HUDEP-2 (cell line): ENCODE results near the gene IFNL2.
A peak's percentile ranks its signal among the peaks of the same experiment; 100 is the strongest.
"Not testable (repeated sequence)": the region's sequence is repeated elsewhere in the genome, so short reads cannot be mapped to it uniquely, and the experiment has no call there.

ENCODE experiments used
- DNase-seq, 76 experiments: peaks; one replicate each; lab custom pipeline; 2025; ENCODE audit not compliant: unreplicated experiment in 76 of 76; lab: John Stamatoyannopoulos, UW

Gene IFNL2

DNA sequence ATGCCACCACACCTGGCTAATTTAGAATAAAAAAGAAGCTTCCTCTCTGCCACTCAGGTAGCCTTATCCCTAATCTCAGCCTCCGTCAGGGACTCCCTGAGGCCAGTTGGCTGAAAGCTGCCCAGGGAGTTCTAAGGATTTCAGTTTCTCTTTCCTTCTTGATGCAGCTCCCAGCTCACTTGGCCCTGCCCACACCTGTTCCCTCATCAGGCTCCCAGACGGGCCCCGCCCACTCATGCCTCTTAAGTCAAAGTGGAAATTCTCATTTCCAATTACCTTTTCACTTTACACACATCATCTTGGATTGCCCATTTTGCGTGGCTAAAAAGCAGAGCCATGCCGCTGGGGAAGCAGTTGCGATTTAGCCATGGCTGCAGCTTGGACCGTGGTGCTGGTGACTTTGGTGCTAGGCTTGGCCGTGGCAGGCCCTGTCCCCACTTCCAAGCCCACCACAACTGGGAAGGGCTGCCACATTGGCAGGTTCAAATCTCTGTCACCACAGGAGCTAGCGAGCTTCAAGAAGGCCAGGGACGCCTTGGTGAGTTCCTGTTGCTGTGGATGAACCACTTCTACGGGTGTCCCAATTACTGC is 28.0 kb downstream of the IFNL2 start, which contains the start of gene IFNL1:
TSS of gene IFNL1 (plus strand) at position 353 of the 591 bp plus-strand sequence. CDS start at position 368, 15 bp downstream.
- no peak for DNase-seq

DNA sequence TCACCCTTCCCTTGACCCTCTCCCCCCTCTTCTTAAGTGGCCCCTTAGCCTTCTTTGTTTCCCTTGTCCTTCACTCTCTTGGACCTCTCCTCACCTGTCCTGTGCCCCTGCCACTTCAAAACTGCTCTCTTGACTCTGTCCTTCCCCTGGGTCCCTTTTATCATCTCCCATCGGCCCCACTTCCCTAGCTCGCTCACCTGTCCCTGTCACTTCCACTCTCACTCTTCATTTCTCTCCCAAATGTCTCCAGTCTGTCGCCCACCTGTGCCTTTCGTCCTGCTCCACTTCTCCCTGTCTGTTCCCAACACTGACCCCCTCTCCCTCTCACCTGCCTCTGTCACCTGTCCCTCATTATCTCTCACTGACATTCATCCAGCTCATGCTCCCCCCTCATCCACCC is 28.7 kb downstream of the IFNL2 start:
- DNase-seq: no peak

DNA sequence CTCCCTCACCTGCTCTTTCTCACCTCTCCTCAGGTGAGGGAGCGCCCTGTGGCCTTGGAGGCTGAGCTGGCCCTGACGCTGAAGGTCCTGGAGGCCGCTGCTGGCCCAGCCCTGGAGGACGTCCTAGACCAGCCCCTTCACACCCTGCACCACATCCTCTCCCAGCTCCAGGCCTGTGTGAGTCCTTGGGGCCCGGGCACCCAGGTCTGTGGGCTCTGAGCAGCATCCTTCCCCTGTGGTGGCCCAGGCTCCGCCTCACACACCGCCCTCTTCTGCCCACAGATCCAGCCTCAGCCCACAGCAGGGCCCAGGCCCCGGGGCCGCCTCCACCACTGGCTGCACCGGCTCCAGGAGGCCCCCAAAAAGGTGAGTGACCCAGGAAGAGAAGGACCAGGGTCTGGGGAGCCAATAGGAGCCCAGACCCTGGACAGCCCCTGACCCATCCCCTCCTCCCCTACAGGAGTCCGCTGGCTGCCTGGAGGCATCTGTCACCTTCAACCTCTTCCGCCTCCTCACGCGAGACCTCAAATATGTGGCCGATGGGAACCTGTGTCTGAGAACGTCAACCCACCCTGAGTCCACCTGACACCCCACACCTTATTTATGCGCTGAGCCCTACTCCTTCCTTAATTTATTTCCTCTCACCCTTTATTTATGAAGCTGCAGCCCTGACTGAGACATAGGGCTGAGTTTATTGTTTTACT is 29.9 kb downstream of the IFNL2 start:
- DNase-seq: no peak

DNA sequence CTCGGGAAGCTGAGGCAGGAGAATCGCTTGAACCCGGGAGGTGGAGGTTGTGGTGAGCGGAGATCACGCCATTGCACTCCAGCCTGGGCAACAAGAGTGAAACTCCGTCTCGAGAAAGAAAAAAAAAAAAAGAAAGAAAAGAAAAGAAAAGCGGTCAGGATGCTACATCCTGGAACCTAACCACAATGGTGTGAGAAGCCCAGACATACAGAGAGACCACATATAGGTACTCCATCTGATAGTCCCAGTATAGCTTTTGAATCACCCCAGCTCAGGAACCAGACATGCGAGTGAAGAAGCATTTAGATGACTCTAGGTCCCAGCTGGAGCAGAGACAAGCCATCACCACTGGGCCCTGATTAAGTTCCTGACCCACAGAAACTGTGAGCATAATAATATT is 31.2 kb downstream of the IFNL2 start:
- DNase-seq: no peak

DNA sequence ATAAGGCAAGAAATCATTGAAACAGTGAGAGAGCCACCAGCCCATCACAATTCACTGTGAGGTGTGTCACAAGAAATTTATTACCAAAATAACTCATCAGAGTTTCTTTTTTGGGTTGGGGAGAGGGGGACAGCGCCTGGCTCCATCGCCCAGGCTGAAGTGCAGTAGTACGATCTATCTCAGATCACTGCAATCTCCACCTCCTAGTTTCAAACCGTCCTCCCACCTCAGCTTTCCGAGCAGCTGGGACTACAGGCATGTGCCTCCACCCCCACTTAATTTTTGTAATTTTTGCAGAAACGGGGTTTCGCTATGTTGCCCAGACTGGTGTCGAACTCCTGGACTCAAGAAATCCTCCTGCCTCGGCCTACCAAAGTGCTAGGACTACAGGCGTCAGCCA is 31.6 kb downstream of the IFNL2 start:
- DNase-seq: no peak

DNA sequence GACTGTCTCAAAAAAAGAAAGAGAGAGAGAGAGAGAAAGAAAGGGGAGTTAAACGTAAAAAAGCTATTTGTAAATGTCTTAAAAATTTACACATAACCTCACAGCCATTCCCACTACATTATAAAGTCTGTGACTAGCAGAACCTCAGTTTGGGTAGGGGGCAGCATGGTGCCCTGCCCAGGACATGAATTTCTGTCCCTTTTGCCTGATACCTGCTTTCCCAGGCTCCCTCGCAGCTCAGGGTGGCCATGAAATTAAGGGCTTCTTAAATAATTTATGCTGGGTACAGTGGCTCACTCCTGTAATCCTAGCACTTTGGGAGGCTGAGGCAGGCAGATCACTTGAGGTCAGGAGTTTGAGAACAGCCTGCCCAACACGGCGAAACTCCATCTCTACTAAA is 32.8 kb downstream of the IFNL2 start:
- no peak for DNase-seq

DNA sequence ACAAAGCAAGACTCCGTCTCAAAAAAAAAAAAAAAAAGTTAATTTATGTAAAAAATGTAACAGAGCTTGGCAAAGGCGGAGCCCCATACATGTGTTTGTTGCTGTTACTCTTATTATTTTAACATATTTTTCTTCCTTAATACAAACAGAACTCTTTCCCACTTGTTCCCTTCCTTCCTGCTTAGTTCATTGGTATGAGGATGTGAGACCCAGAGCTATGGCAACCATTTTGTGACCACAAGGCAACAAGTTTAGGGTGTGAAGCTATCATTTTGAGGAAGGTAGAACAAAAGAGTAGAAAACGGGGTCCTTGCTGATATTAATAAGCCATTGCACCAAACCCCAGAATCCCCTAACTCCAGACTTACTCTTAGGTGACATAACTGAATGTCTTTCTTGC is 33.4 kb downstream of the IFNL2 start:
- no peak for DNase-seq

DNA sequence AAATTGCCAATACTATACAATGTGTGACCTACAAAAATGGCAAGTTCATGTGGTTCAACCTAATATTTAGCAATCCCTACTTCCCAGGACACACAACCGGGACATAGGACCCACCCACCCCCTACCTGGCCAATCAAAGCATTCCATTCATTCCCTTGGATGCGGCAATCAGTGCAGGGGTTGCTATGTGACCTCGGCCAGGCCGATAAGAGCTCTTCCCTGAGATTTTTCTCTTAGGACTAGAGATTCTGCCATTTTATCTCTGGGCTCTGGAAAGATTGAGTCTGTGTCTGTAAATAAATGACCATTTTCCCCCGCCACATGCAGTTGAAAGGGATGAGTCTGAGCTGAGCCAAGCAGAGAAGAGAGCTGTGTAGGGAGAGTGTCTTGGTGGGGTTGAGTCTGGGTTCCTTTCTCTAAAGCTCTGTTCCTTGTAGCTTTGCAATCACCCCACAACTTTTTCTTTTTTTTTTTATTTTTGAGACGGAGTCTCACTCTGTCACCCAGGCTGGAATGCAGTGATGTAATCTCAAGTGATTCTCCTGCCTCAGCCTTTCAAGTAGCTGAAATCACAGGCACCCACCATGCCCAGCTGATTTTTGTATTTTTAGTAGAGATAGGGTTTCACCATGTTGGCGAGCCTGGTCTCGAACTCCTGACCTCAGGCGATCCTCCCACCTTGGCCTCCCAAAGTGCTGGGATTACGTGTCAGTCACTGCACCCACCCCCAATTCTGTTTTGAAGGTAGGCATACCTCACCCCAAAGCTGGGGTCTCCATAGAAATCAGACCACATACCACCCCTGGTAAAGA is 35.4 kb downstream of the IFNL2 start:
- DNase-seq: no peak

DNA sequence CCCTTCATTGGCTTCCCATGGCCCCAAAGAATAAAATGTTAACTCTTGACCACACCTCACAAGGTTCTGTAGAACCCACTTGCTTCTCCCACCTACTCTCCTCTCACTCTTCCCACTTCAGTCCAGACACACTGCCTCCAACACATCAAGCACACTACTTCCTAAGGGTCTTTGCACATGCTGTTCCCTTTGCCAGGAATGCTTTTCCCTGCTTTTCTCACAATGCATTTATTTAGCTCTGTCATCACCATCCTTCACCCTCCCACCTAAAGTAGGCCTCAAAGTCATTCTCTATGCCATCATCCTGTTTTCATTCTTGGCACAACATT is 36.0 kb downstream of the IFNL2 start:
- no peak for DNase-seq

DNA sequence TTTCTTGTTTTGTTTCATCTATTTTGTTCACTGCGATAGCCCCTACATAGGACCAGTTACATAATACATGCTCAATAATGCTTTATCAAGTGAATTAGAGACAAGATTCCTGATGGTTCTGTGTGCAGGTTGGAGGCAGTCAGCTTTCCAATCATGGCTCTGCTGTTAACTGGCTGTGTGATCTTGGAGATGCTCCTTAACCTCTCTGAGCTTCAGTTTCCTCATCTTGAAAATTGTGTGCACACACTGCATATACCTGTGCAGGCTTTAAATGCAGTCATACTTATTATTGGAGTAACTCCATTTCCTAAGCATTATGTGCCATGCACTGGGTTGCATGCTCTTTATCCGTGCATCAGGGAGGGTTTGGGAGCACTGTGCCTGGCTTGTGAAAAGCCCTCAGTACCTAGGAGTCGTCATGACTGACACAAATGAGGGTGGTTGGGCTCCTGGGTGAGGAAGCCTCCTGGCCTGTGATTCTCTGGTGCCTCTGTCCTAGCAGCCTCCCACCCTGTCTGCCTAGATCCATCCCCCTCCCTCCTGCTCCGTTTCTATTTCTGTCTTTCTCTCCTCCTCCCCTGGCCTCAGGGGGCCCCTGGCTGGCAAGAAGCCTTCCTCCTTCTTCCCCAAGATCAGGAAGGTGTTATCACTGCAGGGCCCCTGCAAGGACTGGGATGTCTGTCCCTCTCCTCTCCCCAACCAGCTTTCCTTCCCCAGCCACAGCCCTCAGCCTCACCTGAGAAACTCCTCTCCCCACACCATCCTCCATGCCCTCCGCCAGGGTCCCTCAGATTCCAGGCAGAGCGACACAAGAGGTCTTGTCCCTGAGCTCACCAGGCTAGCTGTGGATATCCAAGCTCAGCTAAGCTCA is 36.7 kb downstream of the IFNL2 start:
- no peak for DNase-seq

DNA sequence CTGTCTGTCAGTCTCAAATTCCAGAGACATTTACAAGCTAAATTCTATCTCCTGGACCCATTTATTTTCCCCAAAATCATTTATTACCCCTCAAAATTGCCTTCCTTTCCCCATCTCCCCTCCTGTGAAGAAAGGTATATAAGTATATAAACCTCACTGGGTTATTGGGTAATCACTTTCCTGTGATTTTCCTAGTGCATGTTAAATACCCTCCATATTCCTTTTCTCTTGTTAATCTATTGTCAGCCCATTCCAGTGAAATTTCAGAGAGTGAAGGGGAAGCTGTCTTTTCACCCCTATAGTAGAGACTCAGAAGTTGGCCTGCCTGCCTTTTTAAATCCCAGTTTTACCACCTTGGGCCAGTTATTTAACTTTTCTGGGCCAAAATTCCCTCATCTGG is 37.9 kb downstream of the IFNL2 start:
- no peak for DNase-seq

DNA sequence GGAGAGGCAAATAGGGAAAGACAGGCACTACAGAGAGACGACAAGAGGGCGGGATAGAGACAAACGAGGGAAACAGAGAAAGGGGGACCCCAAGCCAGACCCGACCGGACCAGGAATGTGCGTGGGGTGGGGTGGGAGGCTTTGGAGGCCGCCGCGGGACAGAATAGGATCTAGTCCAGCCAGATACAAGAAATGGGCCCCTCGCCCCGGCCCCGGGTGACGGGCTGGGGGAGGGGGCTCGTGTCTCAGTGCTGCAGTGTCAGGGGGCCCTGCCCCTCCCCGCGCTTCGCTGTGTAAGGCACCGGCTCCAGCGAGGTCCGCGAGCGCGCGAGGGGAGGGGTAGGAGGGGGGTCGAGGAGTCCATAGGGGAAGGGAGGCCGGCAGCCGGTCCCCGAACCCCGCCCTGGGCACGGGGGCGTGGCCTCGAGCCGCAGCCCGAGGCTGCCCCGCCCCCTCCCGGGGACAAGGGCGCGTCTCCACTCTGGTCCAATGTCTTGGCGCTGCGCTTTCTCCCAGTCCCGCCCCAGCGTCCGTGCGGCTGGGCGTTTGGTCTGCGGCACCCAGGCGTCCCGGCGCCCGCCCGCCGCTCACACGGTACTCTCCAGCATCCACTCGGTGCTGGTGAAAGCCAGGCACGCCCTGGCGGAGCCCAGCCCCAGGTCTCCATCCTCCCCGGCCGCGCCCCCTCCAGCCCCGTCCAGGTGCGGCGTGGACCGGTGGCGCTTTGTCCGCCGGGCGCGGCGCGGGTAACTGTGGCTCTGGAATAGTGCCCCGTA is 39.0 kb downstream of the IFNL2 start:
- DNase-seq: peak in 13 of 76 experiments; percentile 5 to 45 (median 20)

DNA sequence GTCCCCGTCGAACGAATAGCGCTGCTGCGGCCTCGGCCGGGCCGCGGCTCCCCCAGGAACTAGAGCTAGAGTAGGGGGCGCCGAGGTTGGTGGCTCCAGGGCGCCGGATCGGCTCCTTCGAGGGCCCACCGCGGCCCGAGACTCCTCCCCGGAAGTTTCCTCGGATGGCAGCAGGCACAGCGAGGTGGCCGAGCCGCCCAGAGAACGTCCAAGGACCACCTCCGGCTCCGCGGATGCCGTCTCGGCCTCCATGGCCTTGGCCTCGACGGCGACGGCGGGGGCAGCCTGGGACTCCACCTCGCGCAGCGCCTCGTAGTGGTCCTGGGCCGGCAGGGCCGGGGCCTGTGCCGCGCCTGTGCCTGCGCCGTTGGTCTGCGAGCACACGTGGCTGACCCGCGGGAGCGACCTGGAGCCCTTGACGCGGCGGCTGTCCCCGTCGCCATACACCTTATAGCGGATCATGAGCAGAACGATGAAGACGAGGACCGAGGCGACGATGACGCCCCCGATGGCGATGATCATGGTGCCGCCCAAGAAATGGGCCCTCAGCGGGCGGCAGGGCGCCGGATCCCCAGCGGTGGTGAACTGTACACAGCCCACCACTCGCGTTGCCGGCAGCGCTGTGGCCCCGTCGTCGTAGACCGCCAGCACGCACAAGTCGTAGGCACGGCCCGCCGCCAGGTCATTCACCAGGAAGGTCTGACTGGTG is 39.8 kb downstream of the IFNL2 start:
- DNase-seq: no peak

DNA sequence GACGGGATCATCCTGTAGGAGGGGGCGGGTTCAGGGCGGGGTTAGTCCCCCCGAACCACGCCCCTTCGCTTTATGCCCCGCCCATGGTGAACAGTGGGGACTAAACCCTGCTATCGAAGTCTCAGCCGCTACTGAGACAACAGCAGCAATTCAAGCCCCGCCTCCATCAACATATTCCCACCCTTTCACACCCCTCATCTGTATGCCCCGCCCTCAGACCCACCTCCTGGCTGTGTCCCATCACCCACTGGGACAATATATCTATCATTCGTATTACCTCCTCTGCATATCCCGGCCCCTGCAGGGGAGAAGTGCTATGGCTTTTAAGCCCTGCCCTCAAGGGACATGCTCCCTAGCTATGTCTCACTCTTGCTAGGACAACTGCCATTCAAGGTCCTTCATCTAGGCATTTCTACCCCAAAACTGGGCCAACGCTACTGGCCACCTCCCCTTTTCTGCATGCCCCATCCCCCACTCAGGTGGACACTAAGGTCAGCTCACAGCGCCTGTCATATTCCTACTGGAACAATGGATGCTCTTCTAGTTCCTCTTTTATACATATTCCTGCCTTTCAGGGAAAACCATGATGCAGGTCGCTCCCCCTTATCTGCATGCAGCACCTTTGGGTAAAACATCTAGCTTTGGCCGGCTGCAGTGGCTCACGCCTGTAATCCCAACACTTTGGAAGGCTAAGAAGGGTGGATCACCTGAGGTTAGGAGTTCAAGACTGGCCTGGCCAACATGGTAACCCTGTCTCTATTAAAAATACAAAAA is 40.5 kb downstream of the IFNL2 start:
- peak in 5 of 76 experiments; percentile 10 to 33 (median 15) for DNase-seq

DNA sequence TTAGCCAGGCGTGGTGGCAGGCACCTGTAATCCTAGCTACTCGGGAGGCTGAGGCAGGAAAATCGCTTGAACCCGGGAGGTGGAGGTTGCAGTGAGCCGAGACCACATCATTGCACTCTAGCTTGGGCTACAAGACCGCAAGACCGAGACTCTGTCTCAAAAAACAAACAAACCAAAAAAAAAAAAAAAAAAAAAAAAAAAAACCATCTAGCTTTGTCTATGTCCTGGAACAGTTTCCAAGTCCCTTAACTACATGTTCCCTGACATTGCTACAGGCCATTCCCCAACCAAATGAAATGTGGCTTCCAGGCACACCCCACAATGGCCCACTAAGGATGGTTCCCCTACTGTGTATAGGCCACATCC is 41.1 kb downstream of the IFNL2 start:
- DNase-seq: not testable (repeated sequence)

DNA sequence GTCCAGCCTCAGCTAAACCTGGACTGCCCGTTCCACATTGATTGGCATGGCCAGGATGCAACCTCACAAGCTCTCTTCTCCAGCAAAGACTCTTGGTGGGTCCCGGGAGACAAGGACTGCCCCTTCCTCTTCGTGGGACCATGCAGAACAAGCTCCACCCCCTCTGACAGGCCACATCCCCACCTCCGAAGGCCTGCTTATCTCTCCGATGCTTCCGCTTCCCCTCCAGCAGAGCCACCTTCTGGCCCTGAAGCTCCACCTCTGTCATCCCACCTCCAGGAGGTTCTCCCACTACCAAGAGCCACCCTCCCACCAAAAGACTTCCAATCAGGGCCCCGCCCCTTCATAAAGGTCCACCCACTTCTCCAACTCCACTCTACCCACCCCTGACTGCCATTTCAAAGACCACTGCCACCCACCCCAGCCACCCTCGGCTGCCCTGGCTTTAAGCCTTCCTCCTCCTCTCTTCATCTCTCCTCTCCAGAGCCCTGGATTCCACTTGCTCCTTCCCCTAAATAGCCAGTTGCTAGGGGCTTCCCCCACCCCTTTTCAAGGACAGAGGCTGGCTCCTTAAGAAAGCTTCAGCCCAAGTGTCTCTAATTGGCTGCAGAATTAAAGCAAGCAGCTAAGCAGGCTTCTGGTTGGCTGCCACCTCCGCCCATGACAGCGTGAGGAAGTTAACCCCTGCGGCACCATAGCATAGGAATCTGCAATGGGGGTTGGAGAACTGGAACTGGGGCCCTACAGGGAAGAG is 42.5 kb downstream of the IFNL2 start:
- DNase-seq: no peak

DNA sequence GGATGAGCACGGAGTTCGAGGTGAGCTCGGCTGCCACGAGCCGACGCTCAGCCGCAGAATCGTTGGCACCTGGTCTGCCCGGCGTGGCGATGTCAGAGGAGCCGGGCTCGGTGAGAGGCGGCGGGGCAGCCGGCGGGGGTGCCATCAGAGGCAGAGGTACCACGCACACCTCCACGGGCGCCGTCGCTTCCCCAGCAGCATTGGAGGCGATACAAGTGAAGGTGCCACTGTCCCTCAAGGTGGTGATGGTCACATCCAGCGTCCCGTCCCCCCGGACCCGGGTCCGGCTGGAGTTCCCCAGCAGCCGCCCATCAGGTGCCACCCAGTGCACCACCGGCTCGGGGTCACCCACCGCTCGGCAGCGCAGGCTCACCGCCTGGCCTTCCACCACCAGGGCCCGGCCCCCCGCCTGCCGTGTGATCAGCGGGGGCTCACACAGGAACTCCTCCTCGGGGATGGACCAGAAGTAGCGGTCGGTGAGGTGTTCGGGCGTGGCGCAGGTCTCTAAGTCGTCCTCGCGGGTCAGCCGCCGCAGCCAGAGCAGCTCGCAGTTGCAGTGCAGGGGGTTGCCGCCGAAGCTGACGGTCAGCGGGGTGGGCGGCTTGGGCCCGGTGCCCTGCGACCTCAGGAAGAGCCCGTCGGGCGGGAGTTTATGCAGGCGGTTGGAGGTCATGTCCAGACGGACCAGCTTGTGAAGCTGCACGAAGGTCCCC is 46.0 kb downstream of the IFNL2 start:
- no peak for DNase-seq

DNA sequence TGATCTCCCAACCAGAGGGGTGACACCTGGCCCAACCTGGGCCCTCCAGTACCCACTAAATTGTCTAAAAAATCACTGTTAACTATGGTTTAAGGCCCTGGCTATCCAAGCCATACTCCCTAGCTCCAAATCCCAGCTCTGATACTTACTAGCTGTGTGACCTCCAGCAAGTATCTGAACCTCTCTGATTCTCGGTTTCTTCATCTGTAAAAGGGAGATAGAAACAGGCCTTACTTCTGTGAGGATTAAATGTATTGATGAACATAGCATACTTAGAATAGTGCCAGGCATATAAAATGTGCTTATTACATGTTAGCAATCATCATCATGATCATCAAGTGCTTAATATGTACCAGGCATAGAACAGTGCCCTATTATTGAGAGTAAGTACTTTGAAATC is 47.7 kb downstream of the IFNL2 start:
- DNase-seq: no peak
